GM23248 (cell line): ENCODE results near the gene PLD2. TPM values are rescaled to one million over a fixed set of nuclear protein-coding genes. Genes with fewer than 3 reads are reported as not detected.
A peak's percentile ranks its signal among the peaks of the same experiment; 100 is the strongest.

ENCODE experiments used
- DNase-seq: peaks from one replicate; pipeline ENCODE4 v3.0.0-alpha.2; 2015
- H2AFZ ChIP-seq: fragments of 200-600 bp; sonication (generic); 2 replicates; pipeline ENCODE4 v1.6.1; 2016; ENCODE audit warnings: antibody characterized with exemption
- H3F3A ChIP-seq: fragments of 200-600 bp; sonication (generic); 2 replicates; pipeline ENCODE4 v1.6.1; 2016; ENCODE audit warnings: mild to moderate bottlenecking, antibody characterized with exemption, mixed run types; ENCODE audit not compliant: insufficient read depth
- H3K27ac ChIP-seq: fragments of 200-600 bp; sonication (generic); 2 replicates; pipeline ENCODE4 v1.5.1; 2016; ENCODE audit warnings: mild to moderate bottlenecking
- H3K27me3 ChIP-seq: fragments of 200-600 bp; sonication (generic); replicated peaks from 2 replicates; pipeline ENCODE4 v1.6.1; 2016; ENCODE audit warnings: mild to moderate bottlenecking; ENCODE audit not compliant: insufficient read depth
- H3K36me3 ChIP-seq: fragments of 200-600 bp; sonication (generic); 2 replicates; pipeline ENCODE4 v1.6.1; 2016; ENCODE audit warnings: low read depth, mild to moderate bottlenecking
- H3K4me1 ChIP-seq: fragments of 200-600 bp; sonication (generic); 2 replicates; pipeline ENCODE4 v1.6.1; 2016; ENCODE audit warnings: mild to moderate bottlenecking; ENCODE audit not compliant: insufficient read depth
- H3K4me2 ChIP-seq: fragments of 200-600 bp; sonication (generic); one replicate; pipeline ENCODE4 v1.6.1; 2016; ENCODE audit warnings: mild to moderate bottlenecking; ENCODE audit not compliant: unreplicated experiment
- H3K4me3 ChIP-seq: fragments of 200-600 bp; sonication (generic); 2 replicates; pipeline ENCODE4 v1.5.1; 2016; ENCODE audit warnings: mild to moderate bottlenecking
- H3K79me2 ChIP-seq: fragments of 200-600 bp; sonication (generic); 2 replicates; pipeline ENCODE4 v1.6.1; 2016; ENCODE audit warnings: mild to moderate bottlenecking; ENCODE audit not compliant: insufficient read depth
- H3K9ac ChIP-seq: fragments of 200-600 bp; sonication (generic); 2 replicates; pipeline ENCODE4 v1.6.1; 2016; ENCODE audit warnings: mild to moderate bottlenecking
- H3K9me2 ChIP-seq: fragments of 200-600 bp; sonication (generic); 2 replicates; pipeline ENCODE4 v1.6.1; 2016; ENCODE audit warnings: mixed run types, mild to moderate bottlenecking, moderate library complexity; ENCODE audit not compliant: insufficient read depth
- H3K9me3 ChIP-seq: fragments of 200-600 bp; sonication (generic); one replicate; pipeline ENCODE4 v1.6.1; 2017; ENCODE audit warnings: low read depth
- H4K20me1 ChIP-seq: fragments of 200-600 bp; sonication (generic); 2 replicates; pipeline ENCODE4 v1.6.0; 2016; ENCODE audit not compliant: insufficient read depth
- EZH2 ChIP-seq: fragments of 200-600 bp; sonication (generic); IDR thresholded peaks from 2 replicates; pipeline ENCODE4 v1.6.1; 2018; ENCODE audit warnings: antibody characterized with exemption, mild to moderate bottlenecking; ENCODE audit not compliant: insufficient read depth, poor library complexity, severe bottlenecking
- EZH2phosphoT487 ChIP-seq: fragments of 200-600 bp; sonication (generic); IDR thresholded peaks from 2 replicates; pipeline ENCODE4 v1.6.1; 2018; ENCODE audit warnings: antibody characterized with exemption, moderate library complexity, mild to moderate bottlenecking, low read depth; ENCODE audit not compliant: insufficient read depth
- WGBS, 2 experiments: methylation state at CpG; one replicate each; pipeline ENCODE4 v1.1.6; 2015 to 2017; ENCODE audit warnings: low lambda C conversion rate in 2 of 2, low coverage in 1 of 2; ENCODE audit errors: missing lambda C conversion rate in 2 of 2; 5-methylcytosine and 5-hydroxymethylcytosine counted together
- in situ Hi-C: fragments of 300-500 bp; cut with MboI; formaldehyde crosslinking; loops from 2 replicates; pipeline ENCODE4 v1.15.0; 2020
- polyA plus RNA-seq: library from polyadenylated mRNA; unstranded; fragments of >200 nt; fragmentation: Nextera tagmentation; extraction: Ambion mirVana; gene quantifications from 2 replicates; pipeline ENCODE4 v1.2.1, GENCODE V29; 2016
- total RNA-seq: library from RNA; depleted of rRNA; stranded (reverse); fragments of >200 nt; shearing (Covaris generic); gene quantifications from 2 replicates; pipeline ENCODE4 v1.2.3, GENCODE V29; 2014

Gene PLD2
- total and polyA plus RNA-seq, 2 experiments from 2014 or later = 11.9 to 20.9 TPM

DNA sequence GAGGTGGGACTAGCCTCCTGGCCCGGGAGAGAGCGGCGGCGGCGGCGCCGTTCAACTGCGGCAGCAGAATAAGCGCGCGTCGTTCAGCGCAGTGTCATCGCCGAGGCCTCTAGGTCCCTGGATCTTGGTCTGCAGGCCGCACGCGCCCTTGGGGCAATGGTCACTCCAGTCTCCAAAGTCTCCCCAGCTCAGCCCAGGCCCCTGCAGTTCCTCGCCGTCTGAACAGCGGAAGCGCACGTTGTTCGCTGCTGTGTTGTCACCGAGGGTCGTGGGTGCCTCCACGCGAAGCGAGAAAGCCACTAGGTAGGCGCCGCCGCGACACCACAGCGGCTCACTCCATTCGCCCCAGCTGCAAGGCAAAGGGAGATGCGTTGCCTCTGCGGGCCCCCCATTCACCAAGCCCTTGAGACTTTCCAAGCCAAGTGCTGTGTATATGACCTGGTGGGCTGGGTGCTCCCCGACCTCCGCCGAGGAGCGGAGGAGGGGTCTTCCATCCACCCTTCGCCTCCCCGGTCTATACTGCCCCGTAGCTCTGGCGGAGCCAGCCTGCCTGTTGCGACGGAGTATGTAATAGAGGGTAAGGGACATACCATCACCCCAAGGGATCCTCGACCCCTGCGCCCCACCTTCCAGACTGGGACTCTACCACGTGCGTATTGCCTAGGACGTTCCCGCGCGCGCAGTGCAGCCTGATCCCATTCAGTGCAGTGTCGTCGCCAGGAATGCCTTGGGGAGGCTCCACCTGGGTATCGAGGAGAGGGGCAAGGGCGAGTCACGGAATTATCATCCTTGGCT lies 21.4 kb upstream of the PLD2 start:
- peak overlapping the region; percentile 6; the same call in 1 of the 2 replicates for H3K9ac ChIP-seq
- TF ChIP-seq EZH2 (no peak), EZH2phosphoT487 (no peak)
- WGBS, 2 experiments = 10 to 15% methylated on average over 52 to 61 of the region's 61 CpGs
- H3K27me3 ChIP-seq = peaks cover 23% of the 10 kb centered on the region
- peaks cover 19% of the 10 kb centered on the region; the same call in 1 of the 2 replicates for H3K4me1 ChIP-seq
- peak overlapping the region; percentile 64 for H3K4me3 ChIP-seq
- no peaks in the 10 kb centered on the region for H3K9me2 ChIP-seq
- peaks cover 12% of the 10 kb centered on the region for H3F3A ChIP-seq
- no peaks in the 10 kb centered on the region for H3K9me3 ChIP-seq
- no peaks in the 10 kb centered on the region for H3K36me3 ChIP-seq
- no peaks in the 10 kb centered on the region for H4K20me1 ChIP-seq
- no peak overlapping the region for H3K27ac ChIP-seq
- peak overlapping the region; percentile 84 for H2AFZ ChIP-seq
- no peaks in the 10 kb centered on the region for H3K79me2 ChIP-seq
- peak; percentile 50 for DNase-seq
- in situ Hi-C loops = no loop called here
- peak overlapping the region; percentile 88 for H3K4me2 ChIP-seq

DNA sequence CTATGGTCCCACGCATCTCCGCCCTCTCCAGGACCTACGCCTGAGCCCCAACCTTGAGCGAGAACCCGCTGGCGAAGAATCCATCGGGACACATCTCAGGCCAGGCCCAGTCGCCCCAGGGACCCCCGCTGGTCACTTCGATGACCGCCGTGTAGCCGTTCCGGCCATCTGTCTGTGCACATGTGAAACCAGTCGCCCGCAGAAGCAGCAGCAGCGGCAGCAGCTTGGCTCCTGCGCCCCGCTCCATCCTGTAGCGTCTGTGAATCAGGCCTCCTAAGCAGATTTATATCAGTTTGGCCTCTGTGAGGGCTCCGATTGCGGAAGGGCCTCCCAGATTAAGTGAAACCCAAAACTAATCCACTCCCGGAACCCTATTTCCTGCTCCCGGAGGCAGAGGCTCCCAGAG lies 20.8 kb upstream of the PLD2 start, which contains the start of gene VMO1:
Gene VMO1 (minus strand): TSS at position 259 of the 406 bp plus-strand sequence. CDS start 12 bp downstream, at position 247.
- 11% methylated on average over 24 of the region's 24 CpGs for WGBS, 2 experiments
- peak within 1 kb of the TSS; percentile 64 for H3K4me3 ChIP-seq
- in situ Hi-C loops = no loop called here

DNA sequence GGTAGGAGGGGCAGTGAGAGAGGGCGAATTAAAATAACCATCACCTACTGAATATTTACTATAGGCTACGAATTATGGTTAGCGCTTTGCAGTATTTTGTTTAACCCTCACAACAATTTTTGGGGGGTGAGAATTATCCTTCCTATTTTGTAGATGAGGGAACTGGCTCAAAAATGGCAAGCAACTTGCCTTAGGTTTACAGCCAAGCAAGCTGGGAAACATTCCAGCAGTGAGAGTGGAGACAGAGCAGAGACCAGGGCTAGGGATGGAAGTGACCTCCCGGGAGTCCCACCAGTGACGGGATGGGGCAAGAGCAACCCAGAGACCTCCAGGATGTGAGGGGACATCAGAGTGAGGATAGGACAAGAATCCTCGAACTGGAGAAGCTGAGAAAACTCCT lies 20.4 kb upstream of the PLD2 start:
- Histone ChIP-seq H3K4me1 (peaks cover 19% of the 10 kb centered on the region; the same call in 1 of the 2 replicates), H3K9me2 (no peaks in the 10 kb centered on the region), H3K79me2 (no peaks in the 10 kb centered on the region), H4K20me1 (no peaks in the 10 kb centered on the region), H3F3A (peaks cover 15% of the 10 kb centered on the region), H2AFZ (peak overlapping the region; percentile 84), H3K27me3 (peaks cover 23% of the 10 kb centered on the region), H3K36me3 (no peaks in the 10 kb centered on the region), H3K9ac (peak overlapping the region; percentile 6; the same call in 1 of the 2 replicates), H3K4me2 (peak overlapping the region; percentile 88), H3K4me3 (peak overlapping the region; percentile 64), H3K27ac (no peak overlapping the region), H3K9me3 (no peaks in the 10 kb centered on the region)
- TF ChIP-seq EZH2 = no peak
- TF ChIP-seq EZH2phosphoT487 = no peak
- DNase-seq = peak; percentile 21
- WGBS, 2 experiments = 22 to 25% methylated on average over 6 of the region's 6 CpGs
- in situ Hi-C loops = no loop called here

More for the DNA sequence above, 20.8 kb upstream of the PLD2 start, which contains the start of gene VMO1:
- Histone ChIP-seq H3K9ac (peak within 1 kb of the TSS; percentile 50), H4K20me1 (no peaks in the 10 kb centered on the region), H3K27ac (no peak within 1 kb of the TSS), H3K27me3 (peaks cover 23% of the 10 kb centered on the region), H2AFZ (peak within 1 kb of the TSS; percentile 84), H3K79me2 (no peaks in the 10 kb centered on the region), H3K36me3 (no peaks in the 10 kb centered on the region), H3K9me3 (no peaks in the 10 kb centered on the region), H3K4me2 (peak within 1 kb of the TSS; percentile 88), H3F3A (peaks cover 15% of the 10 kb centered on the region), H3K9me2 (no peaks in the 10 kb centered on the region), H3K4me1 (peaks cover 19% of the 10 kb centered on the region; the same call in 1 of the 2 replicates)
- TF ChIP-seq EZH2phosphoT487 (no peak), EZH2 (no peak)
- peak; percentile 69 for DNase-seq

DNA sequence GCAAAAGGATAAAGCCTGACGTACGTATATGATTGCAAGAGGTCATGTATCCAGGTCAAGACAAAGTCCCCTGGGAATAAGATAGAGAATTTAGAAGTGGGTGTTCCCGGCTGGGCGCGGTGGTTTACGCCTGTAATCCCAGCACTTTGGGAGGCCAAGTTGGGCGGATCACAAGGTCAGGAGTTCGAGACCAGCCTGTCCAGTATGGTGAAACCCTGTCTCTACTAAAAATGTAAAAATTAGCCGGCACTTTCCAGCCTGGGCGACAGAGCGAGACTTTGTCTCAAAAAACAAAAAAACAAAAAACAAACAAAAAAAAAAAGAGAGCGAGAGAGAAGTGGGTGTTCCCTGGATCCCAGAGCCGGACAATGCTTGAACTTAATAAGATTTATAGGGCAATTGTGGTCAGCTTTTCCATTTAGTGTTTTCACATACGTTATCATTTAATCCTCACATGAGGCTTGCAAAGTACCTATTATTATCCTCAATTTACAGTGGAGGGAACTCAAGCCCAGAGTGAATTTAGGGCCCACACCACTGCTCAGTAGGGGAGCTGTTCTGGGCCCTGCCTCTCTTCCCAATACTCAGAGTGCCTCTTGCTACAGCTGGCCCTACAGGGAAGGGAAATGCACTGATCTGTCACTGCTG lies 18.7 kb upstream of the PLD2 start:
- H3K36me3 ChIP-seq = no peaks in the 10 kb centered on the region
- no peak for TF ChIP-seq EZH2
- TF ChIP-seq EZH2phosphoT487 = no peak
- no peaks in the 10 kb centered on the region for H3K9me3 ChIP-seq
- H2AFZ ChIP-seq = no peak overlapping the region
- peaks cover 11% of the 10 kb centered on the region; the same call in 1 of the 2 replicates for H3K27me3 ChIP-seq
- H3K27ac ChIP-seq = no peak overlapping the region
- no peak overlapping the region for H3K9ac ChIP-seq
- no peaks in the 10 kb centered on the region for H3K9me2 ChIP-seq
- no peak overlapping the region for H3K4me3 ChIP-seq
- WGBS, 2 experiments = 86% methylated on average over 14 of the region's 14 CpGs
- no peak for DNase-seq
- peaks cover 15% of the 10 kb centered on the region for H3F3A ChIP-seq
- no peak overlapping the region for H3K4me2 ChIP-seq
- in situ Hi-C loops = no loop called here
- H3K79me2 ChIP-seq = no peaks in the 10 kb centered on the region
- H3K4me1 ChIP-seq = peaks cover 19% of the 10 kb centered on the region; the same call in 1 of the 2 replicates
- H4K20me1 ChIP-seq = no peaks in the 10 kb centered on the region
